H1 (cell line): ENCODE data around the gene EHHADH. TPM values are rescaled to one million over a fixed set of nuclear protein-coding genes. Genes with fewer than 3 reads are reported as not detected.

Experiments used
- HDAC2 ChIP-seq, 2 experiments: fragments of 300-600 bp in 1 of 2; sonication (generic) in 1 of 2; IDR thresholded peaks; 2 replicates each; pipeline ENCODE4 v1.6.1; 2011 to 2012; ENCODE audit warnings: low read depth in 2 of 2, low read length in 2 of 2, mild to moderate bottlenecking in 2 of 2, moderate library complexity in 2 of 2, borderline replicate concordance in 1 of 2, inconsistent platforms in 1 of 2
- SP1 ChIP-seq: IDR thresholded peaks from 2 replicates; pipeline ENCODE4 v1.6.1; 2011; ENCODE audit warnings: low read depth, low read length
- SUZ12 ChIP-seq: fragments of 200-600 bp; sonication (generic); IDR thresholded peaks from 2 replicates; pipeline ENCODE4 v1.6.1; 2012; ENCODE audit warnings: mild to moderate bottlenecking, inconsistent platforms, low read length, moderate library complexity, mixed read lengths
- TAF1 ChIP-seq: IDR thresholded peaks from 2 replicates; pipeline ENCODE4 v1.6.1; 2011; ENCODE audit warnings: mild to moderate bottlenecking, low read depth, low read length
- polyA plus RNA-seq, 7 experiments: library from polyadenylated mRNA; depleted of rRNA in 3 of 7; stranded (reverse) in 5 of 7; unstranded in 2 of 7; fragments of >200 nt in 5 of 7; fragments of 200-250 nt in 2 of 7; gene quantifications; 1 replicate in 5 of 7; 2 replicates in 1 of 7; 4 replicates in 1 of 7; pipeline versions ENCODE4 v1.2.1 to v1.2.3, GENCODE V29; 2011 to 2013; ENCODE audit warnings: missing spikeins in 2 of 7, mixed read lengths in 2 of 7
- total RNA-seq: library from RNA; stranded (reverse); fragmentation: NEBNext Ultra II Directional; extraction: Animal tissue kit (Norgen Biotek cat#: 25700); gene quantifications from 2 replicates; pipeline ENCODE4 v1.2.1, GENCODE V29; 2021

Gene EHHADH
- total and polyA plus RNA-seq, 2 of the 8 experiments (the other 6 are each of a cell fraction or from before 2014, with no cell fraction given): 1.4 to 3.5 TPM

- no peak for TF ChIP-seq HDAC2 (IDR thresholded peaks at IDR 0.05; ENCODE audit: borderline replicate concordance in 1 of 2, low read depth in 2 of 2, low read length in 2 of 2)
- TF ChIP-seq SP1: no peak
- TF ChIP-seq TAF1: no peak
- no peak for TF ChIP-seq SUZ12
Observed at GRCh38 chr3:185145511-185145910, 108.3 kb downstream of the EHHADH start (continued).
